Hepatocyte (in vitro differentiated cells): ENCODE data around the gene NTF3.

Source experiments
- EZH2 ChIP-seq: fragments of 200-600 bp; sonication (generic); IDR thresholded peaks from 2 replicates; pipeline ENCODE4 v1.6.1; 2016; ENCODE audit warnings: antibody characterized with exemption, mild to moderate bottlenecking, borderline replicate concordance
- EZH2phosphoT487 ChIP-seq: fragments of 200-600 bp; sonication (generic); IDR thresholded peaks from one replicate; pipeline ENCODE4 v1.6.1; 2018; ENCODE audit warnings: antibody characterized with exemption, mild to moderate bottlenecking, low read depth, moderate library complexity; ENCODE audit not compliant: unreplicated experiment, severe bottlenecking
- TF ChIP-seq, protein P1 (sequence below): fragments of 200-600 bp; sonication (generic); IDR thresholded peaks from 2 replicates; pipeline ENCODE4 v1.5.1; 2016; ENCODE audit warnings: antibody characterized with exemption, mild to moderate bottlenecking; ENCODE audit not compliant: poor library complexity

DNA sequence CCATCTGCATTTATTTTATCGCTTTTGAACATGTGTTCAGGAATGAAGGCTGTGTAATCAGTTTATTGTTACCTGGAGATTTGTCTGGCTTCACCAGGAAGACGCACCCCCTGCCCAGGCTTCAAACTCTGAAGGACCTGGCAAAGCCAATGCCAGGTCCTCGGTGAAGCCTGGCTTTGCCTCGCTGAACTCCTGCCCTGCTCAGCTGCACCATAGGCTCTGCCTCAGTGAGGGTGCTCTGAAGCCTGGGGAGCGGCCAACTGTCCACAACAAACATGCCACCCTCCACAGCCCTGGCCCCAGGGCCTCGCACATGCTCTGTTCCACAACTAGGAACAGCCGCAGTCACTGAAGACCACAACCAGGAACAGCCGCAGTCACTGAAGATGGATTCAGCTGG, 66.9 kb downstream of the NTF3 start:
- TF ChIP-seq, protein P1, sequence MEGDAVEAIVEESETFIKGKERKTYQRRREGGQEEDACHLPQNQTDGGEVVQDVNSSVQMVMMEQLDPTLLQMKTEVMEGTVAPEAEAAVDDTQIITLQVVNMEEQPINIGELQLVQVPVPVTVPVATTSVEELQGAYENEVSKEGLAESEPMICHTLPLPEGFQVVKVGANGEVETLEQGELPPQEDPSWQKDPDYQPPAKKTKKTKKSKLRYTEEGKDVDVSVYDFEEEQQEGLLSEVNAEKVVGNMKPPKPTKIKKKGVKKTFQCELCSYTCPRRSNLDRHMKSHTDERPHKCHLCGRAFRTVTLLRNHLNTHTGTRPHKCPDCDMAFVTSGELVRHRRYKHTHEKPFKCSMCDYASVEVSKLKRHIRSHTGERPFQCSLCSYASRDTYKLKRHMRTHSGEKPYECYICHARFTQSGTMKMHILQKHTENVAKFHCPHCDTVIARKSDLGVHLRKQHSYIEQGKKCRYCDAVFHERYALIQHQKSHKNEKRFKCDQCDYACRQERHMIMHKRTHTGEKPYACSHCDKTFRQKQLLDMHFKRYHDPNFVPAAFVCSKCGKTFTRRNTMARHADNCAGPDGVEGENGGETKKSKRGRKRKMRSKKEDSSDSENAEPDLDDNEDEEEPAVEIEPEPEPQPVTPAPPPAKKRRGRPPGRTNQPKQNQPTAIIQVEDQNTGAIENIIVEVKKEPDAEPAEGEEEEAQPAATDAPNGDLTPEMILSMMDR = no peak
- TF ChIP-seq EZH2 (no peak), EZH2phosphoT487 (no peak)
